Effector CD8-positive, alpha-beta T cell (primary cell): Measurements from ENCODE around the gene DLG4.
"Not testable (repeated sequence)": the region's sequence is repeated elsewhere in the genome, so short reads cannot be mapped to it uniquely, and the experiment has no call there.

Experiments used
- DNase-seq: peaks from one replicate; lab custom pipeline; 2025; lab: John Stamatoyannopoulos, UW

DLG4 gene

DNA sequence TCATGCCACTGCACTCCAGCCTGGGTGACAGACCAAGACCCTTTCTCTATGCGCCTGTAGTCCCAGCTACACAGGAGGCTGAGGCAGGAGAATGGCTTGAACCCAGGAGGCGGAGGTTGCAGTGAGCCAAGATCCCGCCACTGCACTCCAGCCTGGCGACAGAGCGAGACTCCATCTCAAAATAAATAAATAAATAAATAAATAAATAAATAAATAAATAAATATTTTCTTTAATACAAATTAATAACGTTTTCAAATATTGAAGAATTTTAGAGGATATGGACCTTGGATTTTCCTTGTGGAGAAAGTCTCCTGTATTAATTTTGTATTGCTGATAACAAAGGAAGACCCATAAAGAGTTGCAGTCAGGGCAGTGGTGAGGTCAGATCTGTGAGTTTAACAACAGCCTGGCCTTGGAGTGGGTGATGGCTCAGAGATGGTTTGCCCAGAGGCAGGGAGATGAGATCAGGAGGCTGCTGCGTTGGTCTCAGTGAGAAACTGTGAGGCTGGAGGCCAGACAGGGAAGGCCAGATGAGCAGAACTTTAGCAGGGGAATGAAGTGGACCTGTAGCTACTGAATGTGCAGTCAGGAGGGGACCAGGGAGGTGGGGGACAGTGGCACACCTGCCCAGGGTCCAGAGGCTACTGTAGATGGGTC, 36.1 kb downstream of the DLG4 start:
- DNase-seq: no peak

DNA sequence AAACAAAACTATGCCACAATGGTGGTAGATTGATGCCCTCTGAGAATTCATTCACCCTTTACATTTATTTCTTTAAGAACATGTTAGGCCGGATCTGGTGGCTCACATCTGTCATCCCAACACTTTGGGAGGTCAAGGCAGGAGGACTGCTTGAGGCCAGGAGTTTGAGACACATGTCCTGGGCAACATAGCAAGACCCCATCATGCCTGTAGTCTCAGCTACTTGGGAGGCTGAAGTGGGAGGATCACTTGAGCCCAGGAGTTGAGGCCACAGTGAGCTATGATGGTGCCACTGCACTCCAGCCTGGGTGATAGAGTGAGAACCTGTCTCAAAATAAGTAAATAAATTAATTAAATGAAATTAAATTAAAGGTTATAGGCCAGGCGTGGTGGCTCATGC, 37.5 kb downstream of the DLG4 start:
- not testable (repeated sequence) for DNase-seq

DNA sequence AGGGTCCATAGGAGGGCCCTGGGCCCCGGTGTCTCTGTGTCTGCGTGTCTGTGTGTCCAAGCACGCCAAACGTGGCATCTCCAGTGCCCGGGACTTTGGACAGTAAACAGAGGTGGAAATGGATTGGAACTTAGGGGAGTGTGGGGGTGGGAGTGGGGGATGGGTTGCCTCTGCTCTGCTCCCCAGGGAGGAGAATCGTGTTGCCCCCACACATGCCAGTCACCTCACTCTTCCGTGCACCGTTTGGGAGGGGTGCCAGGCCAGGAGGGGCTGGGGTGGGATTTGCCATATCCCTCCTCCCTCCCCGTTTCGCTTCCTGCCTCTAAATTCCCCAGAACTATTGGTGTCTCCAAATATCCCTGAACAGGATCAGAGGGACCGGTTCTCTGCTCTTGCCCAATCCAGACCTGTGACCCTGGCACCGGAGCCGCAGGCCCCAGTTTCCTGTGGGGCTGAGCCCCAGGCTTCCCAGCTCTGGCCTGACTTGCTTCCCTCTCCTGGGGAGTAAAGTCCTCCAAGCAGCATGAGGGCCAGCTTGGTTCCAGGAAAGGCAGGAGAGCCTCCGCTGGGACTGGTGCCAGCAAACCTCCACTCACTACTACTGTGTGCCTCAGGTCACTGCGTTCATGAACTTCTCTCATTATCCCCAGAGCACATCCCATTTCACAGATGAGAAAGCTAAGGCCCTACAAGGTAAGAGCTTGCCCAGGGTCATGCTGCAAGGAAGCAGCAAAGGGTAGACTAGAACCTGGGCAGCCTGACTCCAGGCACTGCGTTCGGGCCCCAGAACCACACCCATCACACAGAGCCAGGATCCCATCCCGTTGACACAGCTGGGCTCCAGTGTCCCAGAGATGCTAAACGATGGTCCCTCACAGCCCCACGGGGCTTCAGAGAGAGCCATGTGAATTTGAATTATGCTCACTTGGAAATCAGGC, 40.0 kb downstream of the DLG4 start, which contains the start of gene ASGR1:
ASGR1 (minus strand) TSS at position 54 of the 938 bp plus-strand sequence. CDS start 807 bp downstream, outside the sequence.
- DNase-seq: no peak

DNA sequence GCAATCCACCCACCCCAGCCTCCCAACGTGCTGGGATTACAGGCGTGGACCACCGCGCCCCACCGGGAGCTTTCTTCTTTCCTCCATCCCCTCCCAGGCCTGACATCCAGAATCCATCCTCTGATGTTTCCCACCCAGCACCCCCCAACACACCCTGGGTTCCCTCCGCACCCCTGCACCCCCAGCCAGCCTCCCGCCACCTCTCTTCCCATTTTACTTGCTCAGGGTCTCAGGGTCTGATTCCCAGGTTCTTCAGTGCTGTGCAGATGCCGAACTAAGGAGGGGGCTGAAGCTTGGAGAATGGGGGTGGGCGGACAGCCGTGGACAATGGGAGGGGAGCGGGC, 40.7 kb downstream of the DLG4 start:
- no peak for DNase-seq

DNA sequence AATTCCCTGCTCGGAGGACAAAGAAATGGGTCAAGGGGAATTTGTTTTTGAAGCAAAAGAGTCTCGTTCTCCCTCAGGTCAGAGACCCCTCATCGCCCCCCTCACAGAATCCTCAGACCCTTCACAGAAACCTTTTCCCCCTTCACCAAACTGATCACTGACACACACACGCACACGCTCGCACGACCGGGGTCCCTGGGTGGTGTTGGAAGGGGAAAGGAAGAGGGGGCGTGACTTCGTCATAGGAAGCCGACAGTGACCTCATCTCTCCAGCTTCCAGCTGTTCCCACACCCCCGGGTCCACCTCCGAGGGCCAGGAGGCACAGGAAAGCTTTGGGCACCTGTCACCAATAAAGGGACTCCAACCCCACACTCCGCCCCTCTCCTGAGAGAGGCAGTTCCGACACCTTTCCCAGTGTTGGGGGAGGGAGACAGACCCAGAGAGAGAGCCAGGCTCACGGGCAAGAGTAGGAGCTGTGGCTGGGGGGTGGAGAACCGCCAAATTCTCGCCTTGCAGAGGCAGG, 41.6 kb downstream of the DLG4 start:
- no peak for DNase-seq

DNA sequence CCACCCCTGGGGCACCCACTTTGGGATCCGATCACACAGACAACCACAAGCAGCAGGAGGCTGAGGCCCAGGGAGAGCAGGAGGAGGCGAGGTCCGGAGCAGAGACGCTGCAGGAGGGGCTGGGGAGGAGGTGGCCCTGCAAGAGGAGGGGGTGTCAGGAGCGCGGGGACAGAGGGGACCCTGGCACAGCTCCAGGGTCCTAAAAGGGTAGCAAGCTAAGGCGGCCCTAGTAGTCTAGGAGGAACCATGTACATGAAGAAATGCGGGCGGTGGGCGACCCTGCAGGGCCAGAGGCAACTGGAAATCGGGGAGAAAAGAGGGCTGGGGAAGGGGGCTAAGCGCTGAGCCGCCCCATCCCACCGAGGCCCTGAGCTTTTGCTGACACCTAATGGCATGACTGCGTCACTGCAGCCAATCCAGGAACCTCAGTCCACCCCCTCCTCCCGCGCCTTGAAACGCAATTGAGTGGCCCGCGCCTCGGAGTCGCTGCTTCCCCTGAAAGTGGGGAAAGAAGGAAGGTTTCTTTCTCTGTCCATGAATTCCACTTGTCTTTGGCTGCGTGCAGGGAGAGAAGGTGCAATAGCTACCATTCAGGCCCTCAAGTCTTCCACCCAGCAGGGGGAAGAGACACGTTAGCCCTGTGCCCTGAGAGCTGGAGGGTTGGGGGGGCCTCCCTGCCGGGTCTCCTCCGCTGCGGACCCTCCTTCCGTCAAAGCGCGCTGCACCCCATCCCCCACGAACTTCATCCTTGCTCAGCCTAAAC, 42.3 kb downstream of the DLG4 start:
- DNase-seq: peak; percentile 44

DNA sequence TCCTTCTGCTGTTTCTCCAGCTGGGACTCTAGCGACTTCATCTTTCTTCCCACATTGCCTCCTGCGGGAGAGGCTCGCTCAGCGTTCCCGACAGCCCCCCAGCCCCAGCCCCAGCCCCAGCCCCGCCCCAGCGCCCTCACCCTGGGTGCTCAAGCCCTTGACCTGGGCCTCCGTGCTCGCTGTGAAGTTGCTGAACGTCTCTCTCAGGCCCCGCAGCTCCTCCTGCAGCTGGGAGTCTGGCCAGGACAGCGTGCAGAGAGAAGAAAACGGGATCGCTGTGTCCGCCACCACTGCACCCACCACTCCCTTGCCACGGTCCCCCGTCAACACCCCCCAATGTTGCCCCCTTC, 42.8 kb downstream of the DLG4 start:
- DNase-seq: no peak

DNA sequence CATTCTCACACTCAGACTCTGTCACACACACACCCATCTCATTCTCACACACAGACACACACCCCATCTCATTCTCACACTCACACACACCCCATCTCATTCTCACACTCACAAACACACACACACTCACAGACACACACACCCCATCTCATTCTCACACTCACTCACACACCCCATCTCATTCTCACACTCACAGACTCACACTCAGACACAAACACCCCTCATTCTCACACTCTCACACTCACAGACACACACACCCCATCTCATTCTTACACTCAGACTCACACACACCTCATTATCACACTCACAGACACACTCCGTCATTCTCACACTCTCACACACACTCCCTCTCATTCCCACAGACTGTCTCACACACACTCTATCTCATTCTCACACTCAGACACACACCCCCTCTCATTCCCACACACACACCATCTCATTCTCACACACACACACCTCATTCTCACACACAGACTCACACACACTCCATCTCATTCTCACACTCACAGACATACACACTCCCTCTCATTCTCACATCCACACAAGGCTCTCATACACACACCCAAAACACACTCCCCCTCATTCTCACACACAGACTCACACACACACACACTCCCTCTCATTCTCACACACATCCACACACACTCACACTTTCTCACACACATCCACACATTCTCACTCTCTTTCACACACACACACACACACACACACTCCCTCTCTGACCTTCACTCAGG, 43.4 kb downstream of the DLG4 start:
- DNase-seq: no peak

DNA sequence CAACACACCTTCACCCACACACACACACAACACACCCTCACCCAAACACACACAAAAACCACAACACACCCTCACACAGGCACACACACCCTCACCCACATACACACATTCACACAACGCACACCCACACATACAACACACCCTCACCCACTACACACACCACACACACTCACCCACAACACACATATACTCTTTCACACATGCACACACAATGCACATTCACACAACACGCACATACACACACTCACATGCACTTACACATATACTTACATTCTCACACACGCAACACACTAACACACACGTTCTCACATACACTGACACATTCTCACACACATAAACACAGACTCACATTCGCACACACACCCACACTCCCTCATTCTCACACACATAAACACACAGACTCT, 44.3 kb downstream of the DLG4 start:
- DNase-seq: no peak

DNA sequence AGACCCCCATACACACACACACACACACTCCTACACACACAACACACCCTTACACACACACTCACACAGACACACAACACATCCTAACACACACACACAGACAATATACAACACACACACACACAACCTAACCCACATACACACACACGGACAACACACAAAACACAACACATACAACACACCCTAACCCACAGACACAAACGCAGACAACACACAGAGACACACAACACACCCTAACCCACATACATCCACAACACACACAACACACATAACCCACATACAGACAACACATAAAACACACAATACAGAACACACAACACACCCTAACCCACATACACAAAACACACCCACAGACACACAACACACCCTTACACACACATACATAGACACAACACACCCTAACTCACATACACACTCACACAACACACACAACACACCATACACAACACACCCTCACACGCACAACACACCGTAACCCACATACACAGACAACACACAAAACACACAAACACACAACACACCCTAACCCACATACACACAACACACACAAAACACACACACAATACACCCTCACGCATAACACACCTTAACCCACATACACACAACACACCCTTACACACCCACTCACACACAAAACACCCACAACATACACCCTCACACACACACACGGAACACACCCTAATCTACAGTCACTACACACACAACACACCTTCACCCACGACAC, 44.9 kb downstream of the DLG4 start:
- DNase-seq: no peak

DNA sequence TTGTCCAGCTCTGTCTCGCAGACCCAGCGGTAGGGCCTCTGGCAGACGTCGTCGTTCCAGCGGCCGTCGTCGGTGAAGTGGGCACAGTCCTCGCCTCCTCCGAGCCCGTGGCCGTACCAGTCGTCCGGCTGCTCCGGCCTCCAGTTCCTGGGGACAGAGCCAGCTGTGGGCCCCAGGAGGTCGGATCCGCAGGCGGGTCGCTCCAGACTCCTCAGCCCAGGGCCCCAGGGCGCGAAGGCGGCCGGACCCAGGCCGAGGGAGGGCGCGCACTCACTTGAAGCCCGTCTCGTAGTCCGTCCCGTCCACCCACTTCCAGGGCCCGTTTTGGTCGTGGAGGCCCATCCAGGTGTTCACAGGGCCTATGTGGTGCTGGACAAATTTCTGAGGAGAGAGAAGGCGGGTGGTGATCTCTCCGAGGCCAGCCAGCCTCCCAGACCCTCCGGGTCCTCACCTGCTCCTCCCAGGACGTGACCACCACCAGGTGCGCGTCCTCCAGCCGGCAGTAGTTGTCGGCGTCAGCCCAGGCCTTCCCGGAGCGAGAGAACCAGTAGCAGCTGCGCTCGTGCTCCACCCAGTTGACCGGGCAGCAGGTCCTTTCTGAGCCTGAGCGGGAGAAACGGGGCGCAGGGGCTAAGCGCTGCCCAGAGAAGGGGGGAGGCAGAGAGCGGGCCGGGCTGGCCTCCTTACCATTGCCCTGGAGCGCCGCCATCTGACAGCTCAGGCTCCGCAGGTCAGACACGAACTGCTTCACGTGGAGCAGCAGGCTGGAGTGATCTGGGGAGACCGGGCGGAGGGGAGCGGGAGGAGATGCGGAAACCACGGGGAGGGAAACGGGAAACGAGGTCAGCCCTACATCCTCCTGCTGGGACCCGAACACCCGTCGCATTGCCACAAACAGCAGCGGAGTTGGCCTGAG, 45.7 kb downstream of the DLG4 start:
- peak; percentile 15 for DNase-seq

DNA sequence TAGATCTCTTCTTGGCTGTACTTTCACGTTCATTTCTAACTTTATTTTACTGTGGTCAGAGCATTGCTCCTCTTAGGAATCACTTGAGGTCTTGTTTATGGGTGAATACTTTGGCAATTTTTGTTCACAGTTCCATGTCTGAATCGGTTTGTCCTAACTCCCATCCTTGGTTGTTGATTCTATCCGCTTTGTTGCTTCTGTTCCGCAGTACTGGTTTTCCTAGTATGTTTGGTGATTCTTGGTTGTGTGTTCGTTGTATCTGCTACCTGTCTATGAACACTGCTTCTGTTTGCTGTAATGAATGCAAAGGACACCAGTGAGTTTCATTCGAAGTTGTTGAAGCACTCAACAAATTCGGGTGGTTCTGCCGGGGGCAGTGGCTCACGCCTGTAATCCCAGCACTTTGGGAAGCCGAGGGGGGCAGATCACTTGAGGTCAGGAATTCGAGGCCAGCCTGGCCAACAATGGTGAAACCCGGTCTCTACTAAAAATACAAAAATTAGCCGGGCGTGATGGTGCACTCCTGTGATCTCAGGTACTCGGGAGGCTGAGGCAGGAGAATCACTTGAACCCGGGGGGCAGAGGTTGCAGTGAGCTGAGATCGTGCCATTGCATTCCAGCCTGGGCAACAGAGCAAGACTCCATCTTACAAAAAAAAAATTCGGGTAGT, 47.0 kb downstream of the DLG4 start:
- DNase-seq: not testable (repeated sequence)

DNA sequence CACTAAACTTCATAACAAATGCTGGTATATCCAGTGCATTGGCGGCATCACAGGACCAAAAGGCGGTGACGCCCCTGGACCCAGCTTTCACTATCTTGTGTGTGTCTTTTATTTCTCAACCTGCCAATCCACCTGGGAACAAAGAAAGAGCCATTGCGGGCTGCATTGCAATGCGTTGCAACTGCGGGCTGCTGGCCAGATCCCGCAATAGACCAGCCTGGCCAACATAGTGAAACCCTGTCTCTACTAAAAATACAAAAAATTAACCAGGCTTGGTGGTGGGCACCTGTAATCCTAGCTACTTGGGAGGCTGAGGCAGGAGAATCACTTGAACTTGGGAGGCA, 50.1 kb downstream of the DLG4 start:
- not testable (repeated sequence) for DNase-seq

DNA sequence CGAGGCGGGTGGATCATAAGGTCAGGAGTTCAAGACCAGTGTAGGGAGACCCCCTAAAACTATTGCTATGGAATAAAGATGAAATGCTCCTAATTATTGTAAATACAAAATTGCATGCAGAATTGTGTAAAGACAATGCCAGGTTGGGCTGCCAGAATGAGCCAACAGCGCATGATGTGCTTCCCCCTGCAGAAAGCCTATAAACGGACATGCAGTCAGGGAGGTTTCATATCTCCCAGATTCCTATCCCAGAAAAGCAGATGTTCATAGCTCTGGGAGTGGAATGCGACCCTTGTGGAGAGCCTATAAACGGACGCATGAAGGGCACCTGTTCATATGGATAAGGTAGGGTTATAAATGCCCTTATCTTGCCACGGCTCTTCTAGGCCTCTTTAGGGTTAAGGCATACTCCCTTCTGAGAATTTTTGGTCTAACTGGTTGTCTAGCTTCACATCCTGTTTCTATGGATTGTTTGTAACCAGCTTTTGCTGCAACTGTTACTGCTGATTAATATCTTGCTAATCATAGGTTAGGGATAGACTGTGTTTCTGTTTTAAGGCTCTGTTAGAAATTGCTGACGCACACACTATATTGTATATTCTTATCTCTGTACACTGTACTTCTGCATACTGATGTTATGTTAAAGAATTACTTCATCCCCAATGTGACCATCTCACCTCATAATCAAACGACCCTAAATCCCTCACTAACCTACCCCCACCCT, 50.6 kb downstream of the DLG4 start:
- DNase-seq: not testable (repeated sequence)

DNA sequence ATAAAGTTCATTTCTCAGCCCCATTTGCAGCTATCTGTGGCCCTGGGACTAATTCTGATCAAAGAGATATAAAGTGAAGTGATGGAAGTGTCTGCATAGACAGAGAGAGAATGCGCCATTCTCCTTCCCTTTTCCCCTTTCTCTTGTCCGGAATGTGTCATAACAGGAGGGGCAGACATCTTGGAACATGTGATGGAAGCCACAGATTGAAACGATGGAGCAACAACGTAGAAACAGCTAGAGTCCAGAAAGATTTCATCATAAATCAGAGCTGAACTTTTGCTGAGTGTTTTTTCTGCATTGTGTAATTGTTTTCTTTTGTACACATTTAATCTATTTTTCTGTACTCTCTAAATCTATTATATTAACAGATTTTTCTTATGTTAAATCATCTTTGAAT, 51.8 kb downstream of the DLG4 start:
- no peak for DNase-seq

DNA sequence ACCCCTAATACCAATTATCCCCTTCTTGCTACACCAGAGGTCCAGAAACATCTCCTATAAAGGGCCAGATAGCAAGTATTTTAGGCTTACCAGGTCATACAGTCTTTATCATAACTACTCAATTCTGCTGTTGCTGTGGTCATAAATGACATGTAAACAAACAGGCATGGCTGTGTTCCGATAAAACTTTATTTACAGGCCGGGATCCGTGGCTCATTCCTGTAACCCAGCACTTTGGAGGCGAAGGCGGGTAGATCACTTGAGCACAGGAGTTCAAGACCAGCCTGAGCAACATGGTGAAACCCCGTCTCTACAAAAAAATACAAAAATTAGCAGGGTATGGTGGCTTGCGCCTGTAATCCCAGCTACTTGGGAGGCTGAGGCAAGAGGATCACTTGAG, 52.8 kb downstream of the DLG4 start:
- DNase-seq: no peak

DNA sequence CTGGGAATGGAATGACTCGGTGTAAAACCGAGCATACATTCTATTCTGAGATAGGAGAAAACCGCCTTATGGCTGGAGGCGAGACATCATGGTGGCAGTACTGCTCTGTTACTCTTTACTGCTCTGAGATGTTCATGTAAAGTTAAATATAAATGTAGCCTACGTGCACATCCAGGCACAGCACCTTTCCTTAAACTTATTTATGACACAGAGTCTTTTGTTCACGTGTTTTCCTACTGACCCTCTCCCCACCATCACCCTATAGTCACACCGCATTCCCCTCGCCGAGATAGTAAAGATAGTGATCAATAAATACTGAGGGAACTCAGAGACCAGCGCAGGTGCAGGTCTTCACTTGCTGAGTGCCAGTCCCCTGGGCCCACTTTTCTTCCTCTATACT, 60.1 kb downstream of the DLG4 start:
- not testable (repeated sequence) for DNase-seq

DNA sequence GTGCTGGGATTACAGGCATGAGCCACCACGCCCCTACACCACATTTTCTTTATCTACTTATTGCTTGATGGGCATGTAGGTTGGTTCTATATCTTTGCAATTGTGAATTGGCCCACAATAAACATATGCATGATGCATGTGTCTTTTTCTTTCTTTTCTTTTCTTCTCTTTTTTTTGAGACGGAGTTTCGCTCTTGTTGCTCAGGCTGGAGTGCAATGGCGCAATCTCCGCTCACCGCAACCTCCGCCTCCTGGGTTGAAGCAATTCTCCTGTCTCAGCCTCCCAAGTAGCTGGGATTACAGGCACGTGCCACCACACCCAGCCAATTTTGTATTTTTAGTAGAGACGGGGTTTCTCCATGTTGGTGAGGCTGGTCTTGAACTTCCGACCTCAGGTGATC, 61.2 kb downstream of the DLG4 start:
- DNase-seq: not testable (repeated sequence)
